Measurements from ENCODE around the gene ABCC11.

ABCC11 gene

GRCh38 chr16:48161906-48162305, 85.4 kb downstream of the ABCC11 start:
- H3K4me3 ChIP-seq (ENCODE audit: low read depth, low read length) = no peak overlapping the region
- no peak for TF ChIP-seq CTCF (IDR thresholded peaks at IDR 0.05; ENCODE audit: low read depth, low read length)

- TF ChIP-seq CTCF (IDR thresholded peaks at IDR 0.05; ENCODE audit: low read depth, low read length) = no peak
- H3K4me3 ChIP-seq (ENCODE audit: low read depth, low read length) = no peak overlapping the region
These were observed 86.8 kb downstream of the ABCC11 start for GRCh38 chr16:48160575-48160974.

- TF ChIP-seq CTCF (IDR thresholded peaks at IDR 0.05; ENCODE audit: low read depth, low read length) = no peak
- no peak overlapping the region for H3K4me3 ChIP-seq (ENCODE audit: low read depth, low read length)
These were observed 89.0 kb downstream of the ABCC11 start for GRCh38 chr16:48158296-48158695.

GRCh38 chr16:48157794-48158193, 89.5 kb downstream of the ABCC11 start:
- H3K4me3 ChIP-seq (ENCODE audit: low read depth, low read length) = no peak overlapping the region
- no peak for TF ChIP-seq CTCF (IDR thresholded peaks at IDR 0.05; ENCODE audit: low read depth, low read length)

DNA sequence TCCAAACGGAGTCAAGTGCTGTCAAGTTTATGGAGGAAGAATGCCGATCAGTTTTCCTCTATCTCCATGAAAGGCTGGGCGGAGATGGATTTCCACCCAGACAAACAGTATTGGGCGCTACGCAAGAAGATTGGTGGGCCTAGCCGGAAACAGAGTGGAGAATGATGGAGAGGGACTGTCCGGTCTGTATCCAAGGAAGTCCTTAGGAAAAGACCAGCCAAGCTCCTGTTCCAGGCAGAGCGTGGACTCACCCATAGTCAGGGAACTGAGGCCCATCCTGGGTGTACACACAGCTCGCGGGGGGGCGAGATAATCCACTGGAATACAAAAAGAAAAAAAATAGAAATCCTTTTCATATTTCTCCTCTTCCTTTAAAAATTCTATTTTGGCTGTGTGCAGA, 90.0 kb downstream of the ABCC11 start:
- TF ChIP-seq CTCF (IDR thresholded peaks at IDR 0.05; ENCODE audit: low read depth, low read length) = 0 out of 2 replicates have a peak, but pooled peaks have one; percentile 1
- H3K4me3 ChIP-seq (ENCODE audit: low read depth, low read length) = no peak overlapping the region

DNA sequence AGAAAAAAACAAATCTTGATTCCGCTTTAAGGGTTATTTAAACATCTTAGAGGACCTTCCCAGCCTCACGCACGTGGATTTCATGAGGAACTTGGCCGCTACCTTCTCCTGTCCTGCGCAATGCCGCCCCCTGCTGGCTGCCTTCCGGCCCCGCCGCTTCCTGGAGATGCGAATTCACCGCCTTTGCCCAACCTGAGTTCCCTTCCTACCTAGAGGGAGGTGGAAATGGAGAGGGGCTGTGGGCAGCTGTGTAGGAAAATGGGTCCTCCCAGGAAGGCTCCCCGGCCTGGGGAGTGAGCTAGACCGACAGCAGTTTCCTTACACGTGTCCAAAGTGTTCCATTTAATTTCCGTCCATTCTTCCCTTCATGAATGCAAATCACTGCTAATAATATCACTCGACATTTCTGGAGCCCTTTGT, 90.5 kb downstream of the ABCC11 start:
- no peak overlapping the region for H3K4me3 ChIP-seq (ENCODE audit: low read depth, low read length)
- TF ChIP-seq CTCF (IDR thresholded peaks at IDR 0.05; ENCODE audit: low read depth, low read length) = peak; percentile 76

- TF ChIP-seq CTCF (IDR thresholded peaks at IDR 0.05; ENCODE audit: low read depth, low read length) = no peak
- no peak within 1 kb of the TSS for H3K4me3 ChIP-seq (ENCODE audit: low read depth, low read length)
These were observed 91.2 kb downstream of the ABCC11 start, which contains the start of gene ABCC12 for GRCh38 chr16:48155926-48156789. ABCC12 (minus strand) TSS chr16:48155993; CDS start chr16:48146424, 9,569 bp downstream.
